ENCODE results near the gene TRRAP.

TRRAP gene

GRCh38 chr7:98855610-98856422 is 22.5 kb upstream of the TRRAP start:
- H3K4me3 ChIP-seq (ENCODE audit: low read length): no peak overlapping the region
- TF ChIP-seq CTCF (conservative IDR thresholded peaks at IDR 0.05; ENCODE audit: low read length): no peak
- DNase-seq (ENCODE audit: low read depth): peak; percentile 38

GRCh38 chr7:98860071-98860470 is 18.3 kb upstream of the TRRAP start:
- no peak overlapping the region for H3K4me3 ChIP-seq (ENCODE audit: low read length)
- TF ChIP-seq CTCF (conservative IDR thresholded peaks at IDR 0.05; ENCODE audit: low read length): no peak
- no peak for DNase-seq (ENCODE audit: low read depth)

- H3K4me3 ChIP-seq (ENCODE audit: low read length): no peak overlapping the region
- TF ChIP-seq CTCF (conservative IDR thresholded peaks at IDR 0.05; ENCODE audit: low read length): no peak
- DNase-seq (ENCODE audit: low read depth): no peak
These were observed 16.1 kb upstream of the TRRAP start for GRCh38 chr7:98862203-98862602.

- no peak overlapping the region for H3K4me3 ChIP-seq (ENCODE audit: low read length)
- no peak for DNase-seq (ENCODE audit: low read depth)
- TF ChIP-seq CTCF (conservative IDR thresholded peaks at IDR 0.05; ENCODE audit: low read length): no peak
These were observed 15.5 kb upstream of the TRRAP start for GRCh38 chr7:98862716-98863420.

- H3K4me3 ChIP-seq (ENCODE audit: low read length): no peak overlapping the region
- no peak for DNase-seq (ENCODE audit: low read depth)
- no peak for TF ChIP-seq CTCF (conservative IDR thresholded peaks at IDR 0.05; ENCODE audit: low read length)
These were observed 14.7 kb upstream of the TRRAP start for GRCh38 chr7:98863601-98864000.

GRCh38 chr7:98864731-98865453 is 13.4 kb upstream of the TRRAP start:
- no peak for TF ChIP-seq CTCF (conservative IDR thresholded peaks at IDR 0.05; ENCODE audit: low read length)

More at GRCh38 chr7:98864731-98865453, 13.4 kb upstream of the TRRAP start:
- peak; percentile 42 for DNase-seq (ENCODE audit: low read depth)
- no peak overlapping the region for H3K4me3 ChIP-seq (ENCODE audit: low read length)
